Fibroblast of lung (primary cell): Measurements from ENCODE around the gene TMCC3. TPM values are rescaled to one million over a fixed set of nuclear protein-coding genes. Genes with fewer than 3 reads are reported as not detected.
"Not testable (repeated sequence)": the region's sequence is repeated elsewhere in the genome, so short reads cannot be mapped to it uniquely, and the experiment has no call there.

Experiments
- DNase-seq, 2 donors: peaks; one replicate each; pipeline versions ENCODE4 v3.0.0 to v3.0.0-alpha.2; 2010; ENCODE audit warnings: low read depth in 2 of 2
- H2AFZ ChIP-seq: 2 replicates; pipeline ENCODE4 v1.5.1; 2012; ENCODE audit warnings: low read length, control low read depth, inconsistent platforms
- H3K27ac ChIP-seq: 2 replicates; pipeline ENCODE4 v1.5.1; 2011; ENCODE audit warnings: low read length, control low read depth; ENCODE audit not compliant: insufficient read depth
- H3K27me3 ChIP-seq: 2 replicates; pipeline ENCODE4 v1.5.1; 2011; ENCODE audit warnings: mild to moderate bottlenecking, low read length; ENCODE audit not compliant: control insufficient read depth, insufficient read depth
- H3K36me3 ChIP-seq: 2 replicates; pipeline ENCODE4 v1.5.1; 2011; ENCODE audit warnings: low read length; ENCODE audit not compliant: control insufficient read depth, insufficient read depth
- H3K4me1 ChIP-seq: 2 replicates; pipeline ENCODE4 v1.5.1; 2011; ENCODE audit warnings: low read length; ENCODE audit not compliant: control insufficient read depth, insufficient read depth; ENCODE audit errors: extremely low read depth
- H3K4me2 ChIP-seq: 2 replicates; pipeline ENCODE4 v1.5.1; 2011; ENCODE audit warnings: low read length, control low read depth; ENCODE audit not compliant: insufficient read depth; ENCODE audit errors: extremely low read depth
- H3K4me3 ChIP-seq, 4 experiments: fragments of 200-600 bp in 1 of 4; sonication (generic) in 1 of 4; replicated peaks in 1 of 4; 2 replicates each; pipeline ENCODE4 v1.5.1; 2011 to 2016; ENCODE audit warnings: low read length in 4 of 4, low read depth in 3 of 4, mild to moderate bottlenecking in 3 of 4, control low read depth in 2 of 4, inconsistent platforms in 1 of 4, mixed read lengths in 1 of 4; ENCODE audit not compliant: insufficient read depth in 1 of 4; ENCODE audit errors: control extremely low read depth in 1 of 4
- H3K79me2 ChIP-seq: 2 replicates; pipeline ENCODE4 v1.5.1; 2012; ENCODE audit warnings: mild to moderate bottlenecking, low read length, inconsistent platforms; ENCODE audit not compliant: control insufficient read depth, insufficient read depth
- H3K9ac ChIP-seq: 2 replicates; pipeline ENCODE4 v1.5.1; 2011; ENCODE audit warnings: mild to moderate bottlenecking, low read length, control low read depth; ENCODE audit not compliant: insufficient read depth
- H3K9me3 ChIP-seq: 2 replicates; pipeline ENCODE4 v1.5.1; 2012; ENCODE audit warnings: low read depth, low read length; ENCODE audit not compliant: control insufficient read depth, insufficient read depth
- H4K20me1 ChIP-seq: 2 replicates; pipeline ENCODE4 v1.5.1; 2011; ENCODE audit warnings: low read length; ENCODE audit not compliant: control insufficient read depth, insufficient read depth; ENCODE audit errors: extremely low read depth
- EZH2 ChIP-seq: IDR thresholded peaks from 2 replicates; pipeline ENCODE4 v1.5.1; 2012; ENCODE audit warnings: low read length, control low read depth, mild to moderate bottlenecking; ENCODE audit errors: missing control alignments
- polyA plus RNA-seq, 2 donors: library from polyadenylated mRNA; depleted of rRNA in 1 of 2; stranded (reverse) in 1 of 2; unstranded in 1 of 2; fragments of >200 nt; gene quantifications; 2 replicates each; pipeline ENCODE4 v1.2.1, GENCODE V29; 2011 to 2012; ENCODE audit warnings: missing spikeins in 1 of 2
- total RNA-seq: library from RNA; depleted of rRNA; stranded (reverse); fragments of >200 nt; gene quantifications from 2 replicates; pipeline ENCODE4 v1.2.1, GENCODE V29; 2014
- TF ChIP-seq, protein P1 (sequence below), 2 donors: IDR thresholded peaks in 1 of 2; conservative IDR thresholded peaks in 1 of 2; 1 replicate in 1 of 2; 2 replicates in 1 of 2; pipeline ENCODE4 v1.5.1; 2011 to 2012; ENCODE audit warnings: low read length in 2 of 2, control low read depth in 1 of 2, inconsistent platforms in 1 of 2, low read depth in 1 of 2, mild to moderate bottlenecking in 1 of 2

Gene TMCC3
- total and polyA plus RNA-seq, 2 donors (not counting 1 experiment from before 2014, with no cell fraction given): 0.22 to 0.33 TPM

DNA sequence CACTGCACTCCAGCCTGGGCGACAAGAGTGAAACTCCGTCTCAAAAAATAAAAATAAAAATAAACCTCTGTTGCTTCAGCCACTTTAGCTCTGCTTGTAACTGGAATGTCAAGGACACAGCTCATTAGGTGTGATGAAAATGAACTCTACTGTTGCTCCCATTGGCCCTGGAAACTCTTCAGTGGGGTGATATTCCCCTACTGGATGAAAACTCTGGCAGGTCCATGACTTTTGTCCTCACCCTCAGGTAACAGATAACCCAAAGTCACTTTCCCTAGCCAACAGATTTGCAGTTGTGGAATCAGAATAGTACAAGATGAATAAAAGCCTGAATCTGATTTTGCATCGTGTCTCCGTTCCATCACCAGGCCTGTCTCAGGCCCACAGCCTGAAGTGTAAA is 98.5 kb downstream of the TMCC3 start:
- H3K27ac ChIP-seq: no peak overlapping the region
- H3K4me2 ChIP-seq: no peak overlapping the region
- no peaks in the 10 kb centered on the region for H4K20me1 ChIP-seq
- H2AFZ ChIP-seq: no peak overlapping the region
- no peak overlapping the region for H3K9ac ChIP-seq
- peaks cover 2% of the 10 kb centered on the region for H3K4me1 ChIP-seq
- H3K27me3 ChIP-seq: no peaks in the 10 kb centered on the region
- no peak overlapping the region for H3K4me3 ChIP-seq
- TF ChIP-seq, protein P1, sequence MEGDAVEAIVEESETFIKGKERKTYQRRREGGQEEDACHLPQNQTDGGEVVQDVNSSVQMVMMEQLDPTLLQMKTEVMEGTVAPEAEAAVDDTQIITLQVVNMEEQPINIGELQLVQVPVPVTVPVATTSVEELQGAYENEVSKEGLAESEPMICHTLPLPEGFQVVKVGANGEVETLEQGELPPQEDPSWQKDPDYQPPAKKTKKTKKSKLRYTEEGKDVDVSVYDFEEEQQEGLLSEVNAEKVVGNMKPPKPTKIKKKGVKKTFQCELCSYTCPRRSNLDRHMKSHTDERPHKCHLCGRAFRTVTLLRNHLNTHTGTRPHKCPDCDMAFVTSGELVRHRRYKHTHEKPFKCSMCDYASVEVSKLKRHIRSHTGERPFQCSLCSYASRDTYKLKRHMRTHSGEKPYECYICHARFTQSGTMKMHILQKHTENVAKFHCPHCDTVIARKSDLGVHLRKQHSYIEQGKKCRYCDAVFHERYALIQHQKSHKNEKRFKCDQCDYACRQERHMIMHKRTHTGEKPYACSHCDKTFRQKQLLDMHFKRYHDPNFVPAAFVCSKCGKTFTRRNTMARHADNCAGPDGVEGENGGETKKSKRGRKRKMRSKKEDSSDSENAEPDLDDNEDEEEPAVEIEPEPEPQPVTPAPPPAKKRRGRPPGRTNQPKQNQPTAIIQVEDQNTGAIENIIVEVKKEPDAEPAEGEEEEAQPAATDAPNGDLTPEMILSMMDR (conservative IDR thresholded peaks at IDR 0.05 in 1 of 2, IDR thresholded peaks at IDR 0.05 in 1 of 2; ENCODE audit: low read depth in 1 of 2, low read length in 2 of 2): no peak
- TF ChIP-seq EZH2: no peak
- H3K79me2 ChIP-seq: no peaks in the 10 kb centered on the region
- H3K36me3 ChIP-seq: no peaks in the 10 kb centered on the region
- DNase-seq: no peak
- no peaks in the 10 kb centered on the region for H3K9me3 ChIP-seq

GRCh38 chr12:94550964-94551363 is 99.4 kb downstream of the TMCC3 start:
- H2AFZ ChIP-seq: no peak overlapping the region
- TF ChIP-seq EZH2: no peak
- TF ChIP-seq, protein P1 (conservative IDR thresholded peaks at IDR 0.05 in 1 of 2, IDR thresholded peaks at IDR 0.05 in 1 of 2; ENCODE audit: low read depth in 1 of 2, low read length in 2 of 2): no peak
- H4K20me1 ChIP-seq: no peaks in the 10 kb centered on the region
- H3K27me3 ChIP-seq: no peaks in the 10 kb centered on the region
- no peak overlapping the region for H3K9ac ChIP-seq
- H3K4me2 ChIP-seq: no peak overlapping the region
- H3K4me1 ChIP-seq: peaks cover 2% of the 10 kb centered on the region
- DNase-seq: no peak
- H3K9me3 ChIP-seq: no peaks in the 10 kb centered on the region
- no peak overlapping the region for H3K27ac ChIP-seq
- no peaks in the 10 kb centered on the region for H3K36me3 ChIP-seq
- H3K79me2 ChIP-seq: no peaks in the 10 kb centered on the region
- no peak overlapping the region for H3K4me3 ChIP-seq

DNA sequence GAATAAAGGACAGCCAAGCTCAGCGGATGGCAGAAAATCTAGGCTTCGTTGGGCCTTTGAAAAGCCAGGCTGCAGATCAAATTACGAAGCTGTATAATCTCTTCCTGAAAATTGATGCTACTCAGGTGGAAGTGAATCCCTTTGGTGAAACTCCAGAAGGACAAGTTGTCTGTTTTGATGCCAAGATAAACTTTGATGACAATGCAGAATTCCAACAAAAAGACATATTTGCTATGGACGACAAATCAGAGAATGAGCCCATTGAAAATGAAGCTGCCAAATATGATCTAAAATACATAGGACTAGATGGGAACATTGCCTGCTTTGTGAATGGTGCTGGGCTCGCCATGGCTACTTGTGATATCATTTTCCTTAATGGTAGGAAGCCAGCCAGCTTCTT is 101.5 kb downstream of the TMCC3 start:
- H3K27ac ChIP-seq, H3K27me3 ChIP-seq, H3K36me3 ChIP-seq, H3K4me2 ChIP-seq, H2AFZ ChIP-seq, H3K4me1 ChIP-seq, H3K79me2 ChIP-seq, H3K4me3 ChIP-seq, H4K20me1 ChIP-seq, H3K9me3 ChIP-seq, H3K9ac ChIP-seq, DNase-seq: not testable (repeated sequence)
